HL-60/S4 treated with retinoic acid at 250 ng/mL for 4 days and 3 days (cell line): ENCODE data around the gene WNK2.

ENCODE experiments used
- in situ Hi-C: fragments of 300-500 bp; cut with MboI; formaldehyde crosslinking; loops from 2 replicates; pipeline ENCODE4 v1.7.0; 2022; ENCODE audit warnings: low sequenced_read_pairs

WNK2 gene

DNA sequence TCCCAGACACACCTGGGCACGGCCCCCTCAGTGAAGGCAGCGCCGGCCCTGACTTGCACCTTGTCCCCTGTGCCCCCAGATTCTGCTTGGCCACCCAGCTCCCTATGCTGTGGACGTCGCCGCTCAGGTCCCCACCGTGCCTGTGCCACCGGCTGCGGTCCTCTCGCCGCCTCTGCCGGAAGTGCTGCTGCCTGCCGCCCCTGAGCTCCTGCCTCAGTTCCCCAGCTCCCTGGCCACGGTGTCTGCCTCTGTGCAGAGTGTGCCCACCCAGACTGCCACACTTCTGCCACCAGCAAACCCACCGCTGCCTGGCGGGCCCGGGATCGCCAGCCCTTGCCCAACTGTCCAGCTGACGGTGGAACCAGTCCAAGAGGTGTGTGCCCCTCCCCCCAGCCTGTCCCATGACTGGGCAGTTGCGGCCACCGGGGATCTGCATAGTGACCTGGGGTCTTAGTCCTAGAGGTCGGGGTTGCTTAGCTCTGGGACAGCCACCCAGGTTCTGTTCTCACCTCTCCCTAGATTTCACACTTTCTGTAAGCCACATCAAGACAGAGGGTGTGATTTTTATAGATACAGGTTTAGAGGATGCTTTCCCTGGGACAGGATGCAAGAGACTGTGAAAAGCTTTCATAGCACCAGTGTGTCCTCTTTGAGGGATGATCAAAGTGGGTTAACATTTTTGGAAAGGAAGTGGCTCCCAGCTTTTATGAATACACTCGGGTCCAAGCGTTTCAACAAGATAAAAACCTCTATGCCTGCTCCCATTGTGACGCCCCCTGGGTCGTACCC, 78.0 kb downstream of the WNK2 start:
- in situ Hi-C loops: no loop called here

DNA sequence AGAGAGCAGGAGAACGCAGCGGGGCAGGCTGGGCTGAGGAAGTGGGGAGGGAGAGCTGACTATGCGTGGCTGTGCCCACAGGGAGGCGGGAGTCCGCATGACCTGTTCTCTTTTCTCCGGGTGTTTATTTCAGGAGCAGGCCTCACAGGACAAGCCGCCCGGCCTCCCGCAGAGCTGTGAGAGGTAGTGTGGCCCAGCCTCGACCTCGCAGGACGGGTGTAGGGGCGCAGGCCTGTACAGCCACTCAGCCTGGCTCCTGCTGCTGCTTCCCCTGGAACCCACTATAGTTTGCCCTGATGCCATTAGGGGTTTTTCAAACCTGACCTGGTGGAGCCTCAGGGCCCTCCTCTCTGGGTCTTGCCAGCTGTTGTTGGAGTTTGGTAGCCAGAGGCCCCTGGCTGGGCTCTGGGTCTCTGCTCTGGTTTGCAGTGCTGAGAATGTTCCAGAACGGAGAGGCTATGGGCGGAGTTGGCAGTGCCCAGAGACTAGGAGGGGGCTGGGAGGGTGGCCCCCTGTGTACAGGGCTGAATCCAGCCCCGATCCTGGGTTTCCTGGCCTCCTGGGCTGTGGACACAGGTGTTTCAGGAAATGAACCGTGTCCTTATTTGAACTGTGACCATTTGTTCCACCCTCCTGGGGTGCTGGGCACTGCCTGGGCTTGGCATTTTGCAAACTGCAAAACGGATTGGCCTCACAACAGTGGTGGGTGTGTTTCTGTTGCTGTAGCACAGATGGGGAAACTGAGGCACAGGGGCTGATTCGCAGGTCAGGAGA, 78.8 kb downstream of the WNK2 start:
- in situ Hi-C loops: no loop called here

DNA sequence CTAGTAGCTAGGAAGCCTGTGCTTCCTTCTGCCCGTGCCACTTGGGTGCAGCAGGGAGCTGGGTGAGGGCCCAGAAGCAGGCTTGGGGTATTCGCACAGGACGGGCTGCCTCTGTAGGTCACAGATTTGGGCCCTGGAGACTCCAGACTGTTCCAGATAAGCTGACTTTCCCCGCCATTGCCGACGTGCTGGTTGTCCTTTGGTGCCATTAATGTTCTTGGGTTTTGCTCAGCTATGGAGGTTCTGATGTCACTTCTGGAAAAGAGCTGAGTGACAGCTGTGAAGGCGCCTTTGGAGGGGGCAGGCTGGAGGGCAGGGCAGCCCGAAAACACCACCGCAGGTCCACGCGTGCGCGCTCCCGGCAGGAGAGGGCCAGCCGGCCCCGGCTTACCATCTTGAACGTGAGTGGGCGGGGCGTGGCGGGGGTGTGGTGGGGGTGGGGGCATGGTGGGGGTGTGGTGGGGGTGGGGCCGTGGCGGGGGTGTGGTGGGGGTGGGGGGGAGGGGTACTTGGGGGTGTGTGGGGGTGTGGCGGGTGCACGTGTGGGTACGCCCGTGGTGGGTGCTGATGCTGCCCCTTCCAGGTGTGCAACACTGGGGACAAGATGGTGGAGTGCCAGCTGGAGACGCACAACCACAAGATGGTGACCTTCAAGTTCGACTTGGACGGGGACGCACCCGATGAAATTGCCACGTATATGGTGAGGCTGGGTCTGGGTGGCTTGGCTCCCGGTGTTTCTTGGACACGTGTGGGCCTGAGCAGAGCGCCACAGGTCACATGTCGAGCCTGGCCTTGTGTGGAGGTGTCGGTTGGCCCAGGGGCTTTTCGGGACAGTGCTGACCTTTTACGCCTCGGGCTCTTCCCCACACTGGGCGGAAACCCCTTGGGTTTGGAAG, 79.6 kb downstream of the WNK2 start:
- in situ Hi-C loops: no loop called here

DNA sequence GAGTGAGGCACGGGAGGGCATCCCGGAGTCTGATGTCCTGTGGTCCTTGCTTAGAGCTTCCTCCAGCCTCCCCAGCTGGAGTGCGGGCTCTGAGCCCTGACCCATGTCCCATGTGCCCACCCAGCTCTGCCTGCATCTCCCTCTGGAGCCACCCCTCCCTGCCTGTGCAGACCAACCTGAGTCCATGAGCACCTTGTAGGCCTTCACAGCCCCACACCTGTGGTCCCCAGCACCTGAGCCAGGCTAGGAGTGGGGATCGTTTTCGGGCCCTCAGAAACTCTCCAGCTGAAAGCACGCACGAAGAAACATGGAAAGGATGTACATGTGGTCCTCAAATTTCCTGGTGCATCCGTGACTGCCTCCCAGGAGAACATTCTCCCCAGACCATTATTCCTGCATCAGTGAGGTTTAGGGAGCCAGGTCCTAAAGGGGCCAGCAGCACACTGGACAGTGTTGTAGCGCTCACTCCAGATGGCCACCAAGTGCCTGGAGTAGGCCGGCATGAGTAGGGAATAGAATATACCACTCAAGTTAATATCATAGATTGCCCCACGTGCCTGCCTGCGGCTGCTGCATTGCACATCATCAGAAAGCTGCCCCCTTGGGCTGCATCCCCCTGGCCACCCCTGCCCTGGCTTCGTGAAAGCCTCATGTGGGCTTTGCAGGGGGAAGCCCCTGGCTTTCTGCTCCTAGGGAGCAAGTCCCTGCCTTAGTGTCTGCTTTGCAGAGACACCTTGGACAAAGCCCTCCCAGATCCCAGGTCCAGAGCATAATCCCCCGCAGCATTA, 80.6 kb downstream of the WNK2 start:
- in situ Hi-C loops: no loop called here

DNA sequence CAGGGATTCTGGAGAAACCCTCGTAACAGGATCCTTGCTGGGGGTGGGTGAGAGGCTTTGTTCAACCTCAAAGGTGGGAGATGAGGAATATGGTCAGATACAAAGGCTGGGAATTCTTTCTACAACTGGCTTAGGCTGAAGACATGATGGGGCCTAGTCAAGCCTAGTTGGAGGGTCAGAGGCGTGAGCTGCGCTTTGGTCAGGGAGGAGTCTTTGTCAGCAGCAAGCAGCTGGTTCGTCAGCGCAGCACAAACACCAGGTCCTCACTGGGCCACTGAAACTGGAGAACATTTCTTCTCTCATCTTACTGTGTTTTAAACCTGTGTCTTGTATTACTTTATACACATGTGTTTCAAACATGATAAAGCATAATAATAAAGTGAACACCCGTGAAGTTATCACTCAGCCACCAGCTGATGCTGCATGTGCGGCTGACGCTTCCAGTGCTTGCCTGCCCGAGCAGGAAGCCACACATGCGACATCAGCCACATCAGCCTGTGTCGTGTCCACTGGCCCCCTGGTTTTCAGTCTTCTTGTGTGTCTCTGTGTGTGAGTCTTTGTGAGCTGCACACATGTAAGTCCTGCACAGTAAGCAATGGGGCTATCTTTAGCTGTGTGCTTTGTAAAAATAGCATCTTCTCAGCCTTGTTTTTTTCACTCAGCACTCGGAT, 81.5 kb downstream of the WNK2 start:
- in situ Hi-C loops: no loop called here

DNA sequence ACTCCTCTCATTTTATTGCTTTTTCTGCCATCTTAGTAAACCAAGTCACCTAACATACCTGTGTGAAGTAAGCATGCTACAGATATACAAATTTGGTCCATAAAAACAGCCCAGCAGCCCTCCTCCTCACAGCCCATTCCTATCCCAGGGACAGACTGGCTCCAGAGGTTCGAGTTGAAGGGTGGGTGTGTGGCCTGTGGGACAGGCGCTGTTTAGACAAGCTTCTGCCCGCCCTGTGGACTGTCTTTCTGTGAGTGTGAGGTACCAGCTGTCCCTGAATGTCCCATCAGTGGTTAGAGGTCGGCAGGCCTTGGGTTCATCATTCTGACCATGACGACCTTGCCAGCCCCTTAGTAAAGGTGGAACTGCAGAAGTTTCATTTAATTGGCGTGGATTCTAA, 82.0 kb downstream of the WNK2 start:
- in situ Hi-C loops: no loop called here

DNA sequence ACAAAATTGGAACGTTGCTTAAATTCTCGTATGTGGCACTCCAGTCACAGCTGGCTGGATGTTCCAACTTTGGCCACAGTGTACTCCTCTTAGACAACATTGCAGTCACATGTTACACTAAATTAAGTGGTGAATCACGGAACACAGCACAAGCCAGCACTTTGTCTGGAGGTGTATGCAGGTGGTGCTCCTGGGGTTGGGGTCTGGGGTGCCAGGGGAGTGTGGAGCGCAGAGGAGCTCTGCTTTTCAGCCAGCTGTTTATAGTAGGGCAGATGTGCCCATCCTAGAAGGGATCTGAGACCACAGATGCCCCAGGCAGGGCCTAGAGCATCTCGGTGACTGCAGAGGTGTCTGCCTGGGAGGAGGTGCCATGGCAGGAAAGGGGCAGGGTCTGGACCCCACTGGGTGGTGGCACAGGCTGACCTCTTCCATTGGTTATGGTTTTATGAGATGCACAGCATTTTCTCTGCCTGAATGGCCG, 82.6 kb downstream of the WNK2 start:
- in situ Hi-C loops: no loop called here

DNA sequence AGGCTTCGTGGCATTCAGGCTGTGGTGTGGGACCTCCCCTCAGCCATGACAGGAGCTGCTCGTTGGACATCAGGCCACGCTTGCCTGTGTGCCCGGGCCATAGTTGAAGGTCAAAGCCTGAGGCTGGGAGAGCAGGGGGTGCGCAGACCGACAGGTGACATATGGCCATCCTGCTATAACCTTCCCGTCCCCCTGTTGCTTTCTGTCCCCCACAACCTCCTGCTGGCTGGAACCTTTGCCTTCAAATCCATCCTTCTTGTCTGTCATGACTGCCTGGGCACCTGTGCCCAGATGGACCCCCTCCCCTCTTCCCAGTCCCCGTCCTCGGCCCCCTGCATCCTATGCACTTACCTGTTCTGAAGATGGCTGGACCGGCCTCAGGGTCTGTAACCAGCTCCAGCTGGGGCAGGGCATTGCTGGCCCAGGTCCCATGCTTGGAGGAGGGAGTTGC, 83.2 kb downstream of the WNK2 start:
- in situ Hi-C loops: no loop called here

DNA sequence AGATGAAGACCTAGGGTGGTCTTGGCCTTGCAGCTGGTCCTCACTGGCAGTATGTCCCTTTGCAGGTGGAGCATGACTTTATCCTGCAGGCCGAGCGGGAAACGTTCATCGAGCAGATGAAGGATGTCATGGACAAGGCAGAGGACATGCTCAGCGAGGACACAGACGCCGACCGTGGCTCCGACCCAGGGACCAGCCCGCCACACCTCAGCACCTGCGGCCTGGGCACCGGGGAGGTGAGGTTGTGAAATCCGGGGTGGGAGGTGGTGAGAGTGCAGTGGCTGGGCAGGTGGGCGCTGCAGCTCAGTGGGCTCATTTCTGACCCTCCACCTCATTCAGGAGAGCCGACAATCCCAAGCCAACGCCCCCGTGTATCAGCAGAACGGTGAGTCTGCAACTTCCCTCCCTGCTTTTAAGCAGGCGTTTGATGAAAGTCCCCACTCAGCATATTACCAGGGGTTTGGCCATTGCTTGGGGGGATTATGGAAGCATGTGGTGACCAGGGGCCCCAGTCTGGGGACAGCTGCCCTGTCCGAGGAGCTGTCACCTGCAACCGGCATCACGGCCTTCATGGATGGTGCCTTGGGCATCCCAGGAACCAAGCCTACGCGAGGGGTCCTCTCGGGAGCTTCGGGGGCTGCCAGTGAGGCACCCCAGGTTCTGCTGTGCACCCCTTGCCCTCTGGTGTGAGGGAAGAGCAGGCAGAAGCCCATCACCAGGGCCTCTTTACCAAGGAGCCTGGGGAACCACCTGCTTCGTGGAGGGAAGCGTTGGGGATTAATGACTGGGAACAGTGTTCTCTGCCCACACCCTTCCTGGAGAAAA, 84.0 kb downstream of the WNK2 start:
- in situ Hi-C loops: no loop called here

DNA sequence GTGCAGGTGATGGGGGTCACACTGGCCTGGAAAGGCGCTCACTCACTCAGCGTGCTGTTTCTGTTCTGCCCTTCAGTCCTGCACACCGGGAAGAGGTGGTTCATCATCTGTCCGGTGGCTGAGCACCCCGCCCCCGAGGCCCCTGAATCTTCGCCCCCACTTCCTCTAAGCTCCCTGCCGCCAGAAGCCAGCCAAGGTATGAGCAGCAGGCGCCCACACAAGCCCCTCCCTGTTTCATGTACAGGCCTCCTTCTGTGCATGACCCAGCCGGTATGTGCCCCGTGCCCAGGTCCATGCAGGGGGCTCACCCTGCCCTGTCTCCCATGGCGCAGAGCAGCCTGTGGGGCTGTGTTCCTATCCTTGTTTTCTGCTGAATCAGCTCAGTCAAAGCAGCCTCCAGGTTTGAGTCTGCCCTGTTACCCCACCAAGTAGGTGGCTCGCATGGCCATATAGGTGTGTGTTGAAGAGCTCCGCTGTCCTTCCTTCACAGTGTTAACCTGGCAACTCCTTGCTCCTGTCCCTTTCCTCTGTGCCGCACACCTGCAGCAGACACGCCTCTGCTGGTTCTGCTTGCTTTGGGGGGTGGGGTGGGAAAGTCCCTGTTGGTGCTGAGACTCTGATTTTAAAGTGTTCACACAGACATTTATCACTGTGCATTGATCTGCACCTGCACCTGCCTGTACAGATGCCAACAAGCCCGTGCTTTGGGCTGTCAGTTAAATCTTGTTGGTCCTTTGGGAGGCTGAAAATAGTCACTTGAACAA, 84.8 kb downstream of the WNK2 start:
- in situ Hi-C loops: no loop called here

DNA sequence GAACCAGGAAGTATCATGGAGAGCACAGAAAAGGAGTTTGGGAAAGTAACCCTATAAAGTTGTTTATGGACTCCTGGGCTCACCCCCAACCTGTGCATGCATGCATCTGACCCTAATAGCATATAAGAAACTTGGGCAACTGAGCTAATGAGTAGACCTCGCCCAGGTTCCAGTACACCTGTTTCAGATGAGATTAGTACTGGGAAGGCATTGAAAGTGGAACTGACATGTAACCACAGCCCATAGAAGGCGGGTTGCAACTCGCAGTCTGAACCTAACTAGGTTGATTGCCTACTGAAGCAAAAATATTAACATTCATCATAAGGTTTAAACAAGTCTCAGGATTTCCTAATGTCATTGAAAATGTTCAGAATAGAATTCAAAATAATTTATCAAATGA, 87.0 kb downstream of the WNK2 start:
- in situ Hi-C loops: no loop called here

DNA sequence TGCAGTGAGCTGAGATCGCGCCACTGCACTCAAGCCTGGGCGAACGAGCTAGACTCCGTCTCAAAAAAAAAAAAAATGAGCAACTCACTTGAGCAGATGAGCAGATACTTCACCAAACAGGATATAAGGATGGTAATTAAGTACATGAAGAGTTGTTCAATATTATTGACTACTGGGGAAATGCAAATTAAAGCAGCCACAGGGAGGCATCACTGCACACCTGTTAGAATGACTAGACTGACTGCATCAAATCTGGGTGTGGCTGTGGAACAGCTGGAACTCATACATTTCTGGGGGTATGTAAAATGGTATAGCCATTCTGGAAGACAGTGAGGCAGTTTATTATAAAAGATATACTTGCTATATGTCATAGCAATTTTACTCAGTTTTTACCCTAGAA, 93.0 kb downstream of the WNK2 start:
- in situ Hi-C loops: no loop called here

DNA sequence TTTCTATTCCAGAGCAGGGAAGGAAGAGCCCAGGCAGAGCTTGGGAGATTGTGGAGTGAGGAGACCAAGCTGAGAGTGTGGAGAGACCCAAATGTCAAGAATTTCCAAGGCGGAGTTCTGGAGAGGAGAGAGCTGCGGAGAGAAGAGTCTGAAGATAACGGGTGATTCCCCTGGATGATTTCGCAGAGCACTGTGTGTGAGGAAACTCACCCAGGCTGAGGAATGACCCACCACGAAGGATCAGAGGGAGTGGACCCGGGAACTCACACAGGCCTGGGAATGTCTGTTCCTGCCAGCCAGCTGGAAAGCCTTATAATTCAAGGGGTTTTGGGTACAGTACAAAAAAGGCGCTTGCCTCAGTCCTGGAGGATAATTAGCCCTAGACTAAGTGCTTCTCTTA, 94.2 kb downstream of the WNK2 start:
- in situ Hi-C loops: no loop called here

DNA sequence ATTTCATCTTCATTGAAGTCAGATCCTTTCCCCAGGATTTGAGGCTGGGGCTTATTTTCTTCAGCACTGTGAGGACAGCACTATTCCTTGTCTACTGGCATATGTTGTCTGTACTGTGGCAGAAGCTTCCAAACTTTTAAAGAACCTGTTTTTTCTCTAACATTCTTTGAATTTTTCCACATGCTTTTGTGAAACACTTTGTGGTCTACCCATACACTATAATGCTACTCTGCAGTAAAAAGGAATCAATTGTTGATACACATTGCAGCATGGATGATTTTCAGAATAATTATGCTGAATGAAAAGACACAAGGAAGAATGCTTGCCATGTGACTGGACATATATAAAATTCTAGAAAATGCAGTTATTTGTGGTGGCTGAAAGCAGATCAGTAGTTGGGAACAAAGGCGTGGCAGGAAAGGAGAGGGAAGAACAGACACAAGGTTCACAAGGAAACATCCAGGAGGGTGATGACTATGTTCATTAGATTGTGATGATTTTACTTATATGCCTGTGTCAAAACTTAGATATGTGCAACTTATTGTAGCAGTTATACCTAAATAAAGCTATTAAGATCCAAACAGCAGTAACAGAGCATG, 96.8 kb downstream of the WNK2 start:
- in situ Hi-C loops: no loop called here

DNA sequence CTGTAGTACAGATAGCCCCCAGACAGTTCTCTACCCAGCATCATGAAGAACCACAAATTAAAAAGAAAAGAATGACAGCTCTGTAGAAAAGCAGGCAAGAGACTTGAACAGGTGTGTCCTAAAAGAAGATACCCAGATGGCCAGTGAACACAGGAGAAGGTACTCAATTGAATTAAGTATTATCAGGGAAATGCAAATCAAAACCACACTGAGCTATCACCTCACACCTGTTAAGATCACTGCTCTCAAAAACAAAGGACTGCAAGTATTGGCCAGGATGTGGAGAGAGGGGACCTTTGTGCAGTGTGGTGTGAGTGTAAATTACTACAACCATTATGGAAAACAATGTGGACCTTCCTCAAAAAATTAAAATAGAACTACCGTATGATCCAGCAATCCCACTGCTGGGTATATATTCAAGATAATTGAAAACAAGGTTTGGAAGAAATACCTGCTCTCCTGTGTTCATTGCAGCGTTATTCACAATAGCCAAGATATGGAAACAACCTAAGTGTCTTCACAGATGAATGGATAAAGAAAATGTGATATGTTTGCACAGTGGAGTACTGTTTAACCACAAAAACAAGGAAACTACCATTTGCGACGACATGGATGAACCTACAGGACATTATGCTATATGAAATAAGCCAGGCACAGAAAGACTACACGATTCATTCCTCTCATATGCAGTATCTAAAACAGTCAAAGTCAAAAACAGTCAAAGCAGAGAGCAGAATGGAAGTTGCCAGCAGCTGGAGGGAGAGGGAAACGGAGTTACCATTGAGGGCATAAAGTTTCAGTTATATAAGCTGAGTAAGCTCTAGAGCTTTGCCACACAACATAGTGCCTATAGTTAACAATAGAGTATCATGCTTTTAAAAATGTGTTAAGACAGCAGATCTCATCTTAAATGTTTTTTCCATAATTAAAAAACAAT, 102.6 kb downstream of the WNK2 start:
- in situ Hi-C loops: no loop called here

DNA sequence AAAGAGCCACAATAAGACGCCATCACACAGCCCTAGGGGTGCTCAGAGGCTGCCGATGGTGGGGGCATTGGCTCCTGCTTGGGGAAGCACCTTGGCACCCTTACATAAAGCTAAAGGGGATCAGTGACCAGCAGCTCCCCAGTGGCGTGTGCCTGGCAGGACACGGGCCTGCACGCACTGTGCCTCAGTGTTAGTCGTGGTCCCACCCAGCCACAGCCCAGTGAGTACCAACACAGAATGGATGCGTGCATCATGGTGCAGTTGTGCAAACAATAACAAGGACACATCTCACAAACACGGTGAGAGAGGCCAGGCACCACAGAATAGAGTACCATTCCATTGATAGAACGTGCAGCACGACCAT, 103.2 kb downstream of the WNK2 start:
- in situ Hi-C loops: no loop called here

DNA sequence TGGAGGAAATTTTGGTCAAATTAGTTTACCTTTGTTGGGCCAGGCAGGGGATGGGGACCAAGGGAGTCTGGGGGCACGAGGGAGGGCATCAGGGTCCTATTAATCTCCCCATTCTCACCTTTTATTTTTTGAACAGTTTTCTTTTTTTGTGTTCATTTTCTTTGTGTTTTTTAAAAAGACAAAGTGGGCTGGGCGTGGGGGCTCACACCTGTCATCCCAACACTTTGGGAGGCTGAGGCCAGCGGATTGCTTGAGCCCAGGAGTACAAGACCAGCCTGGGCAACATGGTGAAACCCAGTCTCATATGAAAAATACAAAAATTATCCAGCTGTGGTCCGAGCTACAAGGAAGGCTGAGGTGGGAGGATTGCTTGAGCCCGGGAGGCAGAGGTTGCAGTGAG, 103.7 kb downstream of the WNK2 start:
- in situ Hi-C loops: no loop called here
